Activated B cell treated with CpG ODN at 0.5 μM for 24 hours (primary cell): ENCODE results near the gene SMIM20. TPM values are rescaled to one million over a fixed set of nuclear protein-coding genes. Genes with fewer than 3 reads are reported as not detected.

Source experiments
- ATAC-seq: fragments of 200-7000 bp; cut with Tn5 transposase; one replicate; pipeline ENCODE4 v1.10.0; 2021; ENCODE audit warnings: low read depth, mild to moderate bottlenecking, moderate library complexity
- CTCF ChIA-PET: fragments of 350-600 bp; sonication (Branson Sonifier 250); formaldehyde crosslinking; loops from one replicate; lab custom pipeline; 2021; ENCODE audit warnings: antibody characterized with exemption; lab: Charles Lee
- POLR2A ChIA-PET: fragments of 350-600 bp; sonication (Branson Sonifier 250); formaldehyde crosslinking; loops from one replicate; lab custom pipeline; 2021; ENCODE audit warnings: antibody characterized with exemption; lab: Charles Lee
- DNase-seq: peaks from one replicate; pipeline ENCODE4 v3.0.0; 2022
- H3K27ac Mint-ChIP-seq: one replicate; pipeline ENCODE4 v1.8.0; 2020; ENCODE audit warnings: mixed read lengths
- H3K27me3 Mint-ChIP-seq: one replicate; pipeline ENCODE4 v1.8.0; 2021; ENCODE audit warnings: mixed read lengths
- H3K36me3 Mint-ChIP-seq: one replicate; pipeline ENCODE4 v1.8.0; 2021; ENCODE audit warnings: low read depth, mixed read lengths
- H3K4me1 Mint-ChIP-seq: one replicate; pipeline ENCODE4 v1.8.0; 2021; ENCODE audit warnings: mixed read lengths
- H3K4me3 Mint-ChIP-seq: one replicate; pipeline ENCODE4 v1.8.0; 2020; ENCODE audit warnings: mild to moderate bottlenecking, mixed read lengths
- H3K9me3 Mint-ChIP-seq: one replicate; pipeline ENCODE4 v1.8.0; 2020; ENCODE audit warnings: mixed read lengths
- CTCF ChIP-seq: fragments of 200-600 bp; IDR thresholded peaks from one replicate; pipeline ENCODE4 v1.8.0; 2022; ENCODE audit warnings: antibody characterized with exemption, mild to moderate bottlenecking
- intact Hi-C: fragments of 100-400 bp; cut with micrococcal nuclease; formaldehyde crosslinking; loops from one replicate; pipeline ENCODE4 v1.15.1; 2024
- total RNA-seq: library from RNA; stranded (reverse); gene quantifications from 2 replicates; pipeline ENCODE4 v1.2.3, GENCODE V29; 2022

Gene SMIM20
- total RNA-seq, 1 donor from 2014 or later, result 18.7 TPM

- ChIA-PET CTCF (interaction anchor here (0.9 to 1.0 kb wide), 3 partner anchors 9 to 18 kb away, joined by 3 read pairs; no protein-coding TSS in a partner anchor), POLR2A (interaction anchor here (0.8 to 3.9 kb wide), 7 partner anchors 8 to 40 kb away, joined by 3 to 21 read pairs (median 3); partner anchors contain the start of gene SMIM20)
- H3K9me3 Mint-ChIP-seq, result no peaks in the 10 kb centered on the region
- H3K4me3 Mint-ChIP-seq, result no peak overlapping the region
- H3K27me3 Mint-ChIP-seq, result no peaks in the 10 kb centered on the region
- ATAC-seq (no peak), DNase-seq (no peak)
- peaks cover 6% of the 10 kb centered on the region for H3K36me3 Mint-ChIP-seq
- H3K27ac Mint-ChIP-seq, result peak overlapping the region; percentile 84
- H3K4me1 Mint-ChIP-seq, result peaks cover 95% of the 10 kb centered on the region
- intact Hi-C loops, result loop anchor here (10.0 kb wide), 1 partner anchor 992 kb away; the partner anchor contains the start of gene STIM2
- TF ChIP-seq CTCF, result no peak
Observed at GRCh38 chr4:25872851-25873631, 41.0 kb upstream of the SMIM20 start.

- H3K36me3 Mint-ChIP-seq, result peaks cover 6% of the 10 kb centered on the region
- no peak overlapping the region for H3K4me3 Mint-ChIP-seq
- ChIA-PET POLR2A (interaction anchor here (0.8 to 3.9 kb wide), 7 partner anchors 8 to 39 kb away, joined by 3 to 21 read pairs (median 3); partner anchors contain the start of gene SMIM20), CTCF (interaction anchor here (0.9 to 1.0 kb wide), 3 partner anchors 10 to 18 kb away, joined by 3 read pairs; no protein-coding TSS in a partner anchor)
- TF ChIP-seq CTCF, result no peak
- H3K27ac Mint-ChIP-seq, result peak overlapping the region; percentile 84
- no peak for ATAC-seq
- H3K27me3 Mint-ChIP-seq, result no peaks in the 10 kb centered on the region
- intact Hi-C loops, result loop anchor here (2.0 to 10.0 kb wide), 2 partner anchors 31 to 991 kb away; partner anchors contain the start of gene STIM2
- peaks cover 95% of the 10 kb centered on the region for H3K4me1 Mint-ChIP-seq
- no peaks in the 10 kb centered on the region for H3K9me3 Mint-ChIP-seq
- no peak for DNase-seq
Observed at GRCh38 chr4:25873632-25874129, 40.3 kb upstream of the SMIM20 start.

GRCh38 chr4:25874655-25875054 lies 39.4 kb upstream of the SMIM20 start:
- H3K4me3 Mint-ChIP-seq, result peak overlapping the region; percentile 50
- CTCF ChIA-PET, result no interaction called here
- intact Hi-C loops, result loop anchor here (1.0 to 10.0 kb wide), 6 partner anchors 8 to 990 kb away; partner anchors contain the start of genes SMIM20 and STIM2
- DNase-seq (no peak), ATAC-seq (peak; percentile 33)
- H3K27ac Mint-ChIP-seq, result peak overlapping the region; percentile 84
- H3K27me3 Mint-ChIP-seq, result no peaks in the 10 kb centered on the region
- H3K36me3 Mint-ChIP-seq, result peaks cover 6% of the 10 kb centered on the region
- no peaks in the 10 kb centered on the region for H3K9me3 Mint-ChIP-seq
- TF ChIP-seq CTCF, result no peak
- POLR2A ChIA-PET, result interaction anchor here (0.6 to 3.9 kb wide), 4 partner anchors 13 to 38 kb away, joined by 3 to 21 read pairs (median 10); partner anchors contain the start of gene SMIM20
- H3K4me1 Mint-ChIP-seq, result peaks cover 94% of the 10 kb centered on the region

- ATAC-seq (peak; percentile 38), DNase-seq (no peak)
- peak overlapping the region; percentile 84 for H3K27ac Mint-ChIP-seq
- peaks cover 94% of the 10 kb centered on the region for H3K4me1 Mint-ChIP-seq
- peaks cover 6% of the 10 kb centered on the region for H3K36me3 Mint-ChIP-seq
- H3K27me3 Mint-ChIP-seq, result no peaks in the 10 kb centered on the region
- ChIA-PET POLR2A (interaction anchor here (0.7 to 9.8 kb wide), 5 partner anchors 9 to 38 kb away, joined by 3 to 99 read pairs (median 10); partner anchors contain the start of genes SEL1L3 and SMIM20), CTCF (interaction anchor here (1.7 kb wide), 1 partner anchor 16 kb away, joined by 3 read pairs; no protein-coding TSS in a partner anchor)
- peak overlapping the region; percentile 29 for H3K4me3 Mint-ChIP-seq
- intact Hi-C loops, result loop anchor here (1.0 to 10.0 kb wide), 6 partner anchors 9 to 989 kb away; partner anchors contain the start of genes SMIM20 and STIM2
- no peaks in the 10 kb centered on the region for H3K9me3 Mint-ChIP-seq
- no peak for TF ChIP-seq CTCF
Observed at GRCh38 chr4:25875281-25875745, 38.7 kb upstream of the SMIM20 start.
